ENCODE data around the gene SAMD13.

DNA sequence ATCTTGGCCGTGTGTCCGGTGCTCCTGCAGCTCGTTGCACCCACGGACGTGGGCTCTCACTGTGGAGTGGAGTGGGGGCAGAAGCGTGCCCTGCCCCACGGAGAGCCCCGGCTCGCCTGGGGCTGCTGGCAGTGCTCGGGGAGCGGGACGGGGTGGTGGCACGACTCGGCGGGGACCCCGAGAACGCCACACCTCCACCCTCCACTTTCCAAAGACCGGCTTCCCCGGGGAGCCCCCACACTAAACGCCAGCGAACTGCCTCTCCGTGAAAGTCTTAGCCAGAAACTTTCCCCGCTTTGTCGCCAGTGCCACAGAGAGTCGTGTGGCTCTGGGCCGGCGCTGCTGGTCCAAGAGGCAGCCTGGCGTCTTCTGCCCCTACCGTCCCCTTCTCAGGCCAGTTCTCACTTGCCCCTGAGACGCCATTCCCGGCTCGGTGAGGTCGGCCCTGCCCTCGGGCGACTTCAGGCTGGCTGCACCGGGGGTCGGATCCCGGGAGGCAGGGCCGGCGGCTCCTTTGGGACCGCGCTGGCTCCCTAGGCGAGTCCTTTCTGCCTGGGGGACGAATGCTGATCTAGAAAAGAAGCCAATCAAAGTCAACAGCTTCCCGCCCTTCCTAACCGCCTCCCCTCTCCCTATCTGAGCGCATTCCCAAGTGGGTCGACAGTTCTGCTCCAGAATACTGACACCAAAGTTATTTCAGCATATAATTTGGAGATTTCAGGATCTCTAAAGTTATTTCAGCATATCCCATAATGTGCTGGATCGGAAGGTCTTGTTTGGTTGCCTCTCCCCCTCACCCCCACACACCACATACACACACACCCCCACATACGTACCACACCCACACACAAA is 2.6 kb upstream of the SAMD13 start:
- TF ChIP-seq, protein P1, sequence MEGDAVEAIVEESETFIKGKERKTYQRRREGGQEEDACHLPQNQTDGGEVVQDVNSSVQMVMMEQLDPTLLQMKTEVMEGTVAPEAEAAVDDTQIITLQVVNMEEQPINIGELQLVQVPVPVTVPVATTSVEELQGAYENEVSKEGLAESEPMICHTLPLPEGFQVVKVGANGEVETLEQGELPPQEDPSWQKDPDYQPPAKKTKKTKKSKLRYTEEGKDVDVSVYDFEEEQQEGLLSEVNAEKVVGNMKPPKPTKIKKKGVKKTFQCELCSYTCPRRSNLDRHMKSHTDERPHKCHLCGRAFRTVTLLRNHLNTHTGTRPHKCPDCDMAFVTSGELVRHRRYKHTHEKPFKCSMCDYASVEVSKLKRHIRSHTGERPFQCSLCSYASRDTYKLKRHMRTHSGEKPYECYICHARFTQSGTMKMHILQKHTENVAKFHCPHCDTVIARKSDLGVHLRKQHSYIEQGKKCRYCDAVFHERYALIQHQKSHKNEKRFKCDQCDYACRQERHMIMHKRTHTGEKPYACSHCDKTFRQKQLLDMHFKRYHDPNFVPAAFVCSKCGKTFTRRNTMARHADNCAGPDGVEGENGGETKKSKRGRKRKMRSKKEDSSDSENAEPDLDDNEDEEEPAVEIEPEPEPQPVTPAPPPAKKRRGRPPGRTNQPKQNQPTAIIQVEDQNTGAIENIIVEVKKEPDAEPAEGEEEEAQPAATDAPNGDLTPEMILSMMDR (IDR thresholded peaks at IDR 0.05) = no peak
- no peak for TF ChIP-seq POLR2A (IDR thresholded peaks at IDR 0.05)

Measured in vagina (tissue), 2 donors.